ENCODE results near the gene SARNP.

- no peak for TF ChIP-seq POLR2A (IDR thresholded peaks at IDR 0.05)
- no peak for TF ChIP-seq CTCF (IDR thresholded peaks at IDR 0.05)
- TF ChIP-seq POLR2AphosphoS5 (IDR thresholded peaks at IDR 0.05), result no peak
- TF ChIP-seq EP300 (IDR thresholded peaks at IDR 0.05; ENCODE audit: low read depth), result no peak
Measured at GRCh38 chr12:55861396-55861795, 43.9 kb upstream of the SARNP start.

Data from transverse colon (tissue), 4 donors.